ENCODE measurements around the gene IQCN. TPM values are rescaled to one million over a fixed set of nuclear protein-coding genes. Genes with fewer than 3 reads are reported as not detected.

IQCN gene
- total and polyA plus RNA-seq, 10 of the 15 experiments (the other 5 are each of a cell fraction or from before 2014, with no cell fraction given): 0.01 to 0.54 (median 0.23) TPM; not detected in 3

GRCh38 chr19:18282021-18282787 lies 8.0 kb upstream of the IQCN start (continued):
- TF ChIP-seq SP1 (IDR thresholded peaks at IDR 0.05; ENCODE audit: low read depth, low read length) (no peak), ZBTB4 (CRISPR knock-in tag; IDR thresholded peaks at IDR 0.05) (no peak), ZZZ3 (IDR thresholded peaks at IDR 0.05; ENCODE audit: control insufficient read depth, insufficient read length, low read depth) (no peak), CREM (IDR thresholded peaks at IDR 0.05; ENCODE audit: low read depth) (no peak), NFIC (IDR thresholded peaks at IDR 0.05; ENCODE audit: low read depth, low read length) (no peak), TCF7 (IDR thresholded peaks at IDR 0.05; ENCODE audit: borderline replicate concordance) (no peak), BRCA1 (IDR thresholded peaks at IDR 0.05; ENCODE audit: low read depth, low read length) (no peak), E4F1 (IDR thresholded peaks at IDR 0.05; ENCODE audit: borderline replicate concordance, partially characterized antibody) (peak; percentile 19), RCOR1 (conservative IDR thresholded peaks at IDR 0.05; ENCODE audit: low read depth, low read length) (no peak), ZNF622 (IDR thresholded peaks at IDR 0.05) (no peak), KAT2A (conservative IDR thresholded peaks at IDR 0.05; ENCODE audit: control insufficient read depth, low read depth, low read length) (no peak), NR2F1 (conservative IDR thresholded peaks at IDR 0.05) (no peak), RELA (IDR thresholded peaks at IDR 0.05; ENCODE audit: borderline replicate concordance, partially characterized antibody) (no peak), ZBTB40 (IDR thresholded peaks at IDR 0.05; ENCODE audit: borderline replicate concordance) (peak; percentile 54; the same call in 1 of the 2 replicates), SPI1 (IDR thresholded peaks at IDR 0.05; ENCODE audit: borderline replicate concordance, insufficient read depth, low read depth, low read length) (no peak), ZBTB33 (IDR thresholded peaks at IDR 0.05) (no peak), NFYA (IDR thresholded peaks at IDR 0.05; ENCODE audit: borderline replicate concordance, low read depth, low read length) (no peak)
